Stimulated activated CD4-positive, alpha-beta T cell treated with anti-CD3 and anti-CD28 coated beads, Interleukin-4, amount 100 ng/mL, for 48 hours (primary cell): ENCODE data around the gene PCDHA1.
A peak's percentile ranks its signal among the peaks of the same experiment; 100 is the strongest.
"Not testable (repeated sequence)": the region's sequence is repeated elsewhere in the genome, so short reads cannot be mapped to it uniquely, and the experiment has no call there.

ENCODE experiments used
- DNase-seq, 2 donors: peaks; one replicate each; pipeline ENCODE4 v3.0.0-alpha.2; 2020; ENCODE audit warnings: low read depth in 2 of 2

Gene PCDHA1

GRCh38 chr5:140808241-140808888, 22.4 kb downstream of the PCDHA1 start:
- DNase-seq = not testable (repeated sequence)

- DNase-seq = no peak
Measured at GRCh38 chr5:140808889-140809291, 22.9 kb downstream of the PCDHA1 start.

- peak; percentile 10 to 42 for DNase-seq
Measured at GRCh38 chr5:140821375-140822280, 35.7 kb downstream of the PCDHA1 start, which contains the start of gene PCDHA5. TSS of gene PCDHA5 (plus strand) at chr5:140821613.

GRCh38 chr5:140822281-140822629, 36.3 kb downstream of the PCDHA1 start:
- no peak for DNase-seq

GRCh38 chr5:140822969-140823368, 37.0 kb downstream of the PCDHA1 start:
- DNase-seq = not testable (repeated sequence)

GRCh38 chr5:140823475-140823874, 37.5 kb downstream of the PCDHA1 start:
- DNase-seq = no peak

- no peak for DNase-seq
Measured at GRCh38 chr5:140827704-140828361, 41.9 kb downstream of the PCDHA1 start, which contains the start of gene PCDHA6. TSS of gene PCDHA6 (plus strand) at chr5:140827960. CDS start at chr5:140828092, 132 bp downstream.

GRCh38 chr5:140828362-140828737, 42.4 kb downstream of the PCDHA1 start:
- no peak for DNase-seq

- not testable (repeated sequence) for DNase-seq
Measured at GRCh38 chr5:140829511-140830501, 43.9 kb downstream of the PCDHA1 start.

GRCh38 chr5:140833993-140834392, 48.1 kb downstream of the PCDHA1 start, which contains the start of gene PCDHA7:
TSS of gene PCDHA7 (plus strand) at chr5:140834269. CDS start at chr5:140834384, 115 bp downstream.
- DNase-seq = no peak

- DNase-seq = not testable (repeated sequence)
Measured at GRCh38 chr5:140834439-140835008, 48.6 kb downstream of the PCDHA1 start.

- no peak for DNase-seq
Measured at GRCh38 chr5:140835622-140836510, 49.9 kb downstream of the PCDHA1 start.

- no peak for DNase-seq
Measured at GRCh38 chr5:140840978-140841962, 55.3 kb downstream of the PCDHA1 start, which contains the start of gene PCDHA8. TSS of gene PCDHA8 (plus strand) at chr5:140841187. CDS start at chr5:140841322, 135 bp downstream.

- DNase-seq = no peak
Measured at GRCh38 chr5:140842798-140843733, 57.1 kb downstream of the PCDHA1 start.

GRCh38 chr5:140848139-140849102, 62.5 kb downstream of the PCDHA1 start, which contains the start of gene PCDHA9:
TSS of gene PCDHA9 (plus strand) at chr5:140848382. CDS start at chr5:140848496, 114 bp downstream.
- not testable (repeated sequence) for DNase-seq
